HFF-Myc (cell line): ENCODE measurements around the gene SERINC5.

Source experiments
- DNase-seq: peaks from one replicate; pipeline ENCODE4 v3.0.0-alpha.2; 2011; ENCODE audit warnings: low read depth; ENCODE audit errors: extremely low read depth
- H3K4me3 ChIP-seq: replicated peaks from 2 replicates; pipeline ENCODE4 v1.5.1; 2011; ENCODE audit warnings: low read depth, mild to moderate bottlenecking, control low read depth, low read length
- CTCF ChIP-seq: IDR thresholded peaks from 2 replicates; pipeline ENCODE4 v1.5.1; 2012; ENCODE audit warnings: mild to moderate bottlenecking, low read depth, low read length, control low read depth; ENCODE audit errors: missing control alignments

Gene SERINC5

GRCh38 chr5:80153586-80154126, 102.2 kb downstream of the SERINC5 start:
- TF ChIP-seq CTCF = no peak
- H3K4me3 ChIP-seq = no peak overlapping the region
- DNase-seq = no peak

- H3K4me3 ChIP-seq = no peak overlapping the region
- no peak for DNase-seq
Observed at GRCh38 chr5:80152778-80153177, 103.1 kb downstream of the SERINC5 start.

GRCh38 chr5:80151890-80152289, 104.0 kb downstream of the SERINC5 start:
- TF ChIP-seq CTCF = no peak
- DNase-seq = no peak
- no peak overlapping the region for H3K4me3 ChIP-seq

More at GRCh38 chr5:80152778-80153177, 103.1 kb downstream of the SERINC5 start:
- TF ChIP-seq CTCF = no peak

- H3K4me3 ChIP-seq = no peak overlapping the region
- no peak for TF ChIP-seq CTCF
- DNase-seq = no peak
Observed at GRCh38 chr5:80150731-80151130, 105.1 kb downstream of the SERINC5 start.

- no peak for DNase-seq
- TF ChIP-seq CTCF = no peak
- no peak overlapping the region for H3K4me3 ChIP-seq
Observed at GRCh38 chr5:80149161-80149609, 106.7 kb downstream of the SERINC5 start.

GRCh38 chr5:80147119-80147815, 108.6 kb downstream of the SERINC5 start:
- no peak for TF ChIP-seq CTCF
- no peak overlapping the region for H3K4me3 ChIP-seq
- DNase-seq = no peak
